NCI-H146 treated with DMSO at 0.1 percent for 48 hours (cell line): Measurements from ENCODE around the gene PRELID2.
A peak's percentile ranks its signal among the peaks of the same experiment; 100 is the strongest.
"Not testable (repeated sequence)": the region's sequence is repeated elsewhere in the genome, so short reads cannot be mapped to it uniquely, and the experiment has no call there.

Experiments
- DNase-seq: peaks from one replicate; lab custom pipeline; 2025; ENCODE audit not compliant: unreplicated experiment; lab: John Stamatoyannopoulos, UW

The PRELID2 gene

DNA sequence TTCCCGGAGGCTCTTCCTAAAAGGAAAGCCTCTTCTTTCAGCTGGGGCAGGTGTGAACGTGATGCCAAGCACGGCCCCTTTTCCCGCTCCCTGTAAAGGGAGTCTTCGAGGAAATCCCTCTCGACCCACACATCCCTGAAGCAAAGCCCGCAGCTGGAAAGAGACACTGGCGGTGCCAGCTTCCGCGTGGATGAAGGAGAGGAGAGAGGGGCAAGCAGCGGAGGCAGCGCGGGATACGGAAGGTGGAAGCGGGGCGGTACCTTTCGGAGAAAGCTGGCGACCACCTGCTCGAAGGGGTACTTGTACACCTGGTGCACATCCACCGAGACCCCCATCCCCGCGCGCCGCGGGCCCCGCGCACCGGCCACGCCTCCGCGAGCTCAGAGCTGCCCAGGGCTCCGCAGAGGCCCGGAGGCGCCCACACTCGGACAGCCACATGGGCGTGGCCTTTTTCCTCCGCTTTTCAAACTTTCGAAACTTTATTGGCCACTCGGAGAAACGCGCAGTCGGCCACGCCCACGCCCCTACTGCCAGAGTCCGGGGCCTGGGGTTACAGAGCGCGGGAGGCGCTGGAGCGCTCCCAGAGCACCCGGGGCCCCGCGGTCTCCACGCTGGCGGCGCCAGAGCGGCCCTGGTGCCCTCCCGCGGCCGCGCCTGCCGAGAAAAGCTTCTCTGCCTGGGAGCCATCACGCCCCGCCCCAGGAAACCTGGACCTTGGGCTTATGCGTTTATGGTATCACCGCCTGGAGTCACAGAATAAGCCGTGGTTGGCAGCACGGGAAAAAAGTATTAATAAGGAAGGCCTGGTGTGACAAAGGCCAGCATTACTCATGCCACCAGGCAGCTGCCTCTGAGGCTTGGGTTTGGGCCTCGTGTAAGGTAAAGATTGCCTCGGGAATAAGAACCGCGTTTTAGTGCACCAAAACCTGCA lies at the start of gene PRELID2:
PRELID2 (minus strand) TSS at position 426 of the 931 bp plus-strand sequence; CDS start at position 335, 91 bp downstream.
- peak; percentile 5 for DNase-seq

DNA sequence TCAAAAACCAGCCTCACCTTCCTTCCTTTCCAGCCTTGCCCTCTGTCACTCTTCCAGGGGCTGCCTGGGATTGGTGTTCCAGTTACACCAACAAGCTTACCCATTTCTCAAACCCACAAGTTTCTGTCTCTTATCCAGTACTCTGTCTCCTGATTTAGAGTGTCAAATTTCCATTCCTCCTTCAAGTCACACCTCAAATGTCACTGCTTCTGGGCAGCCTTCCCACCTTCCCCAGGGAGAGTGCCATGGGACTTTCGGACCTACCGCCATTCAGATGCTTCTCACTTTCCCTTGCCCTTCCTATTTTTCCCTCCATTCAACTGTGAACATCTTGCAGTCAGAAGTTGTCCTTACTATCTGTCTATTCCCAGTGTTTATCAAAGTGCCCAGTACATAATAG lies 39.6 kb upstream of the PRELID2 start:
- DNase-seq = no peak

DNA sequence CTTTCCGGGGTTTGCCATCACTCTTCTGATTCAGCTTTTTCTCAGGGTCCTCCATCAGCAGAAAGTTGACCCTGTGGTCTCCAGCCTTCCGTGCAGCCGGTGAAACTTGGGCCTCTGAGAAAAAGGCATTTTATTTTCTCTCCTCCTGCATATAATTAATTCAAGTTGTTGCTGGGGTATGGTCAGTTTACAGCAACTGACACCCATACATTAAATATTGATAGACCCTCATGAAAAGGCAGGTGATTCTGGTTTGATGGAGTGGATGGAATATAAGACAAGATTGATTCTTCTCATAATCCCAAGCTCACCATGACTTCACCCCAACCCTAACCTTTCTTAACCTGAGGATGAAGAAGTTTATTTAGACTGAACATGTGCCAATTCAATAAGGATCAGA lies 37.8 kb upstream of the PRELID2 start, which contains the start of gene GRXCR2:
GRXCR2 (minus strand) TSS at position 101 of the 400 bp plus-strand sequence; CDS start at position 55, 46 bp downstream.
- no peak for DNase-seq

DNA sequence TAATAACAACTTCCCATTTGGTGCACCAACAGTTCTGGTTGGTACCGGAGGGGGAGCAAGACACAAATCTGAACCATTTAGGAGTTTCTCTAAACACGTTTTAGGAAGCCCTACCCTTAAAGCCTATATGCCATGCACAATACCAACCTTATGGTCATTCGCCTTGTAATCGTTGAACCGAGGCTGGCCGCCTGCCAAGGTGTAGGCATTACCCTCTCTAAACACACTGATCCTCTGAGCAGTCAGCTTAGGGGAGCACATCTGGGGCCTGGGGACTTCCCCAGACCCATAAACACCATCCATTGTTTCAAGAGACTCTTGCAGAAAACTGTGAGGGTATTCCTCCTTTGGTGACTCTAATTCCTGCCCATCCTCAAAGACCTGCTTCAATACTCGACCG lies 37.3 kb upstream of the PRELID2 start:
- DNase-seq = no peak

DNA sequence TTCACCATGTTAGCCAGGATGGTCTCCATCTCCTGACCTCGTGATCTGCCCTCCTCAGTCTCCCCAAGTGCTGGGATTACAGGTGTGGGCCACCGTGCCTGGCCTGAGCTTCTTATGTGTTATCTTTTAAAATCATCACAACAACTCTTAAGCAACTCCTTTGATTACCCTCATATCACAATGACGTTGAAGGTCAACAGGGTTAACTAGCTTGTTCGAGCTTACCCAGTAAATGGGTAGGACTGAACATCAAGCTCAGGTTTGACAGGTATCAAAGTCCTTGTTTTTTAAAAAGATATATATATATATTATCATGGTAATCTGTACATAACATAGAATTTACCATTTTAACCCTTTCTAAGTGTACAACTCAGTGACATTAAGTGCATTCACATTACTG lies 34.6 kb upstream of the PRELID2 start:
- DNase-seq = no peak

DNA sequence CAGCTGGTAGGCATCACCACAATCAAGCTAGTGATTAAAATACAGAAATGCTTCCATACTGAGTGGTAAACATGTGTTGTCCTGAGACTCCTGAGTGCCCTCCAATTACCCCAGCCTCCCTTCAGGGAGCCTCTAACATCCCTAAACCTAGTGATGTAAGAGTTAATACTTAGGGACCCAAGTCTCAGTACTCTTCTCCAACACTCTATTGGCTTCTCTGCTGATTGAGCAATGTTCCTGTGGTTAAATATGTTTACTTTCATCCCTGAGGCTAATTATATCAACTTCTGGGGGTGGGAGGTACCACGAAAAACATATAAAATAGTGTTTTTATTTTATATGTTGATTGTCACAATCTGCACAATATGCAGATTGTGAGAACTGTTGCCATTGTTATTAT lies 32.7 kb upstream of the PRELID2 start:
- DNase-seq = no peak

DNA sequence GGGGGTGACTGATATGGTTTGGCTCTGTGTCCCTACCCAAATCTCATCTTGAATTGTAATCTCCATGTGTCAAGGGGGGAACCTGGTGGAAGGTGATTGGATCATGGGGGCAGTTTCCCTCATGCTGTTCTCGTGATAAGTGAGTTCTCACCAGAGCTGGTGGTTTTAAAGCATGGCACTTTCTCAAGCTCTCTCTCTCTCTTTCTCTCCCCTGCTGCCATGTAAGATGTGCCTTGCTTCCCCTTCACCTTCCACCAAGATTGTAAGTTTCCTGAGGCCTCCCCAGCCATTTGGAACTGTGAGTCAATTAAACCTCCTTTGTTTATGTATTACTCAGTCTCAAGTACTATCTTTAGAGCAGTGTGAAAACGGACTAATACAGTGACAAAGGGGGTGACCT lies 29.3 kb upstream of the PRELID2 start:
- not testable (repeated sequence) for DNase-seq

DNA sequence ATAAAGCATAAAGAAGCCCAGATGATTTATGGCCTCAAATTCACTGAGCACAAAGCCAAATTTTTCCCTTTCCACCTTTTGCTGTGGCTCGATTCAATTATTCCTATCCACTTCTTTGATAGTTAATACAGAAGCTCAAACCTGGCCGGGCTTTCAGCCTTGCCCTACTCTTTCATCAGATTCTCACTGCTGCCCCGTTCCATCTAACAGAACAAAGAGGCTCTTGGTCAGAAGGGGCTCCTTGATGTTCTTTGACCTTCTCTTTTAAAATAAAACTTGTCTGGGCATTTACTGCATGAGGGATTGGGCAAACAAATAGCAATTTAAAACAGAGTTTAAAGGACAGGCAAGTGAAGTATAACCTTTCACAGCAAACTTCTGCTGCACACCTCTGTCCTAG lies 27.9 kb upstream of the PRELID2 start:
- no peak for DNase-seq

DNA sequence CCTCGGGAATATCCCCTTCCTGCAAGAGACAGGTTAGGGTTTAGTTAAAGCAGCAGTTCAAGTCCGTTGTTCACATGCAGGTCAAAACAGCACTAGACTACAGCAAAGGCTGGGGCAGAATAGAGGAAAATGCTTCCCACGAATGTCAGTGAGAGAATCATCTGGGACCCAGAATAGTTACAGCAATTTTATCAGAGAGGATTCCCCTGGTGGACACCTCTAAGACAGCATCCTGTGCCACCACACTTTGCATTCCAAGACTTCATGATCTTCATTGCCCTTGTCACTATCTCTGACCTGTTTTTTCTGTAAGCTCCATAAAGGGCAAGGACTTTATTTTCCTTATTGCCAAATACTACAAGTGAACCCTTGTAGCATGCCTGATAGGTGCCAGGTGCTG lies 24.8 kb upstream of the PRELID2 start:
- no peak for DNase-seq

DNA sequence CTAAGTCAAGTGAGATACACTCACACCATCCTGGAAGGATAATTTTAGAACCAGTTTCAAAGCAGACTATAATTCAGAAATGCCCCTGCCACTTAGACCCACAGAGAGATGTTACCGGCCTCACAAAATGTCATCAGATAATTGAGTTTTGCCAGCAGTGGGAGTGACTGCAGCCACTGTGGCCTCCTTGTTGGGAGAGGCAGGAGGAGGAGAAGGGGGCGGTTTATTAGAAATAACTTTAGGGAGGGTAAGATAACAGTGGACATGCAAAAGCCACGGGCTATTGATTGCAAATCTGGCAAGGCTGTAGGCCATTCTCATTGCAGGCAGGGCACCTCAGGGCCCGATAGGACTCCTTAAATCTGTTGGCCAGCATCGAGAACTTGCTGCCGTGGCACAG lies 24.3 kb upstream of the PRELID2 start:
- DNase-seq = no peak

DNA sequence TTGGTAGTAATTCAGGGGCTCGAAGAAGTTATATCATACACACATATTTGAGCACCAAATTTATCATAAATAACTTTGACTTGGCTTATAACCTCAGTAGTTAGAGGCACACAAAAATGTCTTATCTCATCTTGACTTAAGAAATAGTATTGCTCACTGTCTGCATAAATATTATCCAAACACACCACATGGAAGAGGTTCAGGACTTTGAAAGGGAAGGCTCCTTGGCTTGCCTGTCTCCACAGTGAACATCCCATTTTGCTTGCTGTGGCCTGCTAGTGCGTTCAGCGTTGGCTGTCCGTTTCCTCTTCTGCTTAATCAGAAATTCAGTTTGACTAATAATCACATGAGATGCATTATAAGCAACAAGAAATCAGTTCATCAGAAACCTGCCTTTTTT lies 23.8 kb upstream of the PRELID2 start:
- DNase-seq = no peak

DNA sequence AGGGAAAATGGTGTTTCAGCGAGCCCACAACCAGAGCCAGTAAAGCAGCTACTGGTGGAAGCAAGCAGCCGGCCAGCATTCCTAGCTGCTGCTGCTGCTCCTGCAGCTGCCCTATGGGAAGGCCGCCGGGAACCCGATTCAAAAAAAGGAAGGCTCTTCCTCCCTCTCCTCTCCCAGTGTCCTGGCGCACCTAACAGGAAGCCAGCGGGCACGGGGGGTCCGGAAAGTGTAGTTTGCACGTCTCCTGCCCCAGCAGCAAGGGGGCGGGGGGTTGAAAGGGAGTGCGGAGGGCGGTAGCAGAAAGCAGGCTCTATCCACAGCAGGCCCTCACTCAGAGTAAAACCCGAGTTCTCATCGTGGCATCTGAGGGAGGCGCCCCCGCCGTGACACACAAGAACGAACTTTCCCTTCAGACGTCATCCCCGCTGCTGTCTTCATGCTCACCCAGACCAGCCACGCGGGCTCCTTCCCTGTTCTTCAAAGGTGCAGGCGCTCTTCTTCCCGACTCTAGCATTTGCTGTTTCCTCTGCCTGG lies 21.2 kb upstream of the PRELID2 start:
- no peak for DNase-seq

DNA sequence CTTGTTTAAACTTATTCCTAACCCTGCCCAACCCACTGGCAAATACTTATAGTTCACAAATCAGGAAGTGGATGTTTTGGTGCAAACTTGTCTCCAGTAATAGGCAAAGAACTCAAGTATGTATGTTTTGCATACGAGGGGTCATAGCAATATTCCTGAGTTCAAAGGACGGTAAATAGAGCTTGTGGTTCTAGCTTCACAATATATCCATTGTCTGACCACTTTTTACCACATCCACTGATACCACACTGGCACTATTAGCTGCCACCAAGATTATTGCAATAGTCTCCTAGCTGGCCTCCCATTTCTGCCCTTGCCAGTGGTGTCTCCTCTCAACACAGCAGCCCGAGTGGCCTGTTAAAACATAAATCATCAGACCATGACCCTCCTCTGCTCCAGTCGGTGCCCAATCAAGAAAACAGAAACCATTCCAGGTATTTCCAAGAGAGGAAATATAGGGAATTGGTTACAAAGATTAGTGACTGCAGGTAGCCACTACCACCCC lies 20.7 kb upstream of the PRELID2 start:
- DNase-seq = no peak

DNA sequence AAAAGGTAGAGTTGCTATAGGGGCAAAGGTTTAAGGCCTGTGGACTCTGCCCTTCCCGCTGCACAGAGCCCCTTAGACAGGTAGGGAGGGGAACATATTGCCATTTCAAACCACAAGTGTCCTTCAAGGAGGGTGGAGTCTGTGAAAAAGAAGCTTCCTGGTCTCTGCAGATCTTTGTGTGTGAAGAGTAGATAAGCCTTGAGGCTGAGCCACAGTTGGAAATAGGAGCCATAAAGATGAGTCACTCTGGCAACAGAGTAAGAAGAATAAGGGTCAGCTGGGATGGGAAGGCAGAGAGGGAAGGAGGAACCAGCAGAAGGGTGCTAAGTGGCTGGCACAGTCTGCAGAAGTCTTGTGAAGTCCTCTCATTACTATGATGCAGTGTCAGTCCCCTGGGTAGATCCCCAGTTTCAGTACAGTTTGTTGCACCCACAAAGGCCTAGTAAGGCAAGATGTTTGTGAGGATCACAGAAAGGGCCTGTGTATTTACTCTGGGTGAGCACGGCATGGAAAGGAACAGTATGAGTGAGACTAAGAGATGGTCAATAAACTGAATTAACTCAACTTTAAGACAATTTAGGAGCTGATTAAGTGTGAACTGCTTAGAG lies 19.6 kb upstream of the PRELID2 start:
- DNase-seq = no peak

DNA sequence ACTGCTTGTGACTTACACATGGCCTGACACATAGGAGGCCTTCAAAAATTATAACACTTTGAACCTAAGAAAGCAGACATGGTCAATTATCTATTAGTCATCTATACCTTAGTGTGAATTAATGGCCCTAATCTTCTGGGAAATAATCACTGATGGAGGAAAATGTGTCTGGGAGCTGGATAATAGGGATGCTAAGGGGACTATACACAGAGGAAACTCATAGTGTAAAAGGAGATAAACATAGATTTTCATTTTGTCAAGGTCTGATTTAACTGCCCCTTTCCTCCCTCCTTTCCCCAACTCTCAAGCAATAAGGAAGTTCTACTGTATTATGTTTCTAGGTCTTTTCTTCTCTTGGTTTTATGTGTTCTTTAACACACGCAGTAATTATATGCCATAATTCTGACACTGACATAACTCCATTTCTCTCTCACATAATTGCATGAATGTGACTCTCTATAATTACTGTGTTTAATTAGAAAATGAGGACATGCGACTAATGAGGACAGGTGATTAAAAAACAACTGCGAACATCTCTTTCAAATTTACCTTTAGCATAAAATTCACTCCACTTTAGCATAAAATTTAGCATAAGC lies 18.7 kb upstream of the PRELID2 start:
- no peak for DNase-seq

DNA sequence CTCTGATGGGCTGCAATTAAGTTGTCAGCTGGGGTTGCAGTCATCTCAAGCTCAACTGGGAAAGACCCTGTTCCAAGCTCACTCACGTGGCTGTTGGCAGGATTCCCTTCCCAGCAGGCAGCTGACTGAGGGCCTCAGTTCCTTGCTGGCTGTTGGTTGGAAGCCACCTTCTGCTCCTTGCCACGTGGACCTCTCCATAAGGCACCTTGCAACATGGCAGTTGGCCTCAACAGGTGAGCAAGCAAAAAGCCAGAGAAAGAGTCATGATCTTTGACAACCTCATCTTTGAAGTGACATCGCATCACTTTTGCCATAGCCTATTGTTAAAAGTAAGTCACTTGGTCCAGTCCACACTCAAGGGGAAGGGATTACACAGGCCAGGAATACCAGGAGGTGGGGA lies 17.8 kb upstream of the PRELID2 start:
- DNase-seq = no peak

DNA sequence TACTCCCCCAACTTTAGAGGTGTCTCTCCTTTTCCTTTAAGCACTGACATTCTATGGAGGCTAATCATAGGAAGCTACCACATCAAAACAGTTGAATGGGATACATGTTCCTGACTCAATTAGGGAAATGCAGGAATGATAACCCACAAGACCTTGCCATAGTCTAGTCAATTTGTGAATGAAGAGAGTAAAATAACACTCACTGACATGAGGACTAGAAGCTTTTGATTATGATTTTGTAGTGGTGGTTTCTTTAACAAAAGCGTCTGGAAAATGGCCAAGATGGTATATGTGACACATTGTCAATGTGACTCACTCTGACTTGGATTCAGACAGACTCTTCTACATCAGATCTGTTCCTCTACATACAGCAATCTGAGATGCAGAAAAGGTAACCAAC lies 13.7 kb upstream of the PRELID2 start:
- no peak for DNase-seq

DNA sequence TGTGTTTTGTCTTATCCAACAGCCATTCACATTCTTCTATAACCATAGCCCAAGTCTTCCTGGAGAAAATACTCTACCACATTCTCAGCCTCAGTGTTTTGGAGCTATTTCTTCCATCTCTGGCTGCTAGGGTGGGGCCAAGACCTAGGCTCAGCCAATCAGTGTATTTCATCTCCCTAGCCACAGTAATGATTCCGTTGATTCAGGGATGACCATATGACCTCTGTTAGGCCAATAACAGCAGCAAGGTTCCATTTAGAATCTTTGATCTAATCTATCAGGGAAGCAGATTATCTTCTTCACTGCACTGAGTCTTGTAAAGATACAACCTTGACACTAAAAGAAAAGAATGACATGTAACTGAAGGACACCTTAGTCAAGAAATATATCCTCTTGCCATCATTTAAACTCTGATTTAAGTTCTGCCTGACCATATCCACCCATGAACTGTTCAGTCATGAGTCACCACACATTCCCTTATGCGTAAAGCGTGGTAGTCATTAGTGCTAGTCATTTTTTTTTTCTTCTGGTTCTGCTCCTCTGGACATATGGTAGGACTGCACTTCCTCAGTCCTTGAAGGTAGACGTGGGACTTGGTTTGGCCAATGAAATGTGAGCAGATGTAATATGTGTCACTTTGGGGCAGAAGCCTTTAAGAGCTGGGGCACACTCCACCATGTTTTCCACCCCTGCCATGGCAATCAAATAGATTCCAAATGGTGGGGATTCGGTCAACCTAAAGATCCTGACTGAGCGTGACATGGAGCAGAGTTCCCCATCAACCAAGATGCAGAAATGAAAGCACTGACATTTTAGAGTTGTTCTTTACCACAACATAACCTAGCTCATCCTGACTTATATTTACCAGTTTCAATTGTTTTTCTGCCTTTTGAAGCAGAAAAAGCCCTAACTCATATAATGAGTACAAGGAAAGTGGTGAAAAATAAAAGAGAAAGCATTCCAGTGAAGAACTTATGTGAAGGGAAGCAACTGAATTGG lies 12.7 kb upstream of the PRELID2 start:
- DNase-seq = no peak

DNA sequence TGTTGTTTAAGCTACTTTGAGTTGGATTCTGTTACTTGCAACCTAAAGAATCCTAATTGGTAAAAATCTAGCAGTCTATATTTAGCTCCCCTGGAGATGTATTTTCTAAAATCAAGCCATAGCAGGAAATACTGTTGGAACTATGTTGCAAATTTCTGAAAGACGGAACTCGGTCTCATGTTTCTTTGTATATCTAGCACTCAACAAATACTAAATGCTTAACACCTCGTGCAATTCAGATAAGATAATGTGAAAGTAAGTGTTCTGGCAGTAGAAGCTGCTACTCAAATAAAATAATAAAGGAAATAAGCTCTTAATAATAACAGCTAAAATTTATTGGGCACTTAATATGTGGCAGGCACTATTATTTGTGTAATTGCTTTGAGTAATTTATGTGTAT lies 10.9 kb upstream of the PRELID2 start:
- DNase-seq = no peak

DNA sequence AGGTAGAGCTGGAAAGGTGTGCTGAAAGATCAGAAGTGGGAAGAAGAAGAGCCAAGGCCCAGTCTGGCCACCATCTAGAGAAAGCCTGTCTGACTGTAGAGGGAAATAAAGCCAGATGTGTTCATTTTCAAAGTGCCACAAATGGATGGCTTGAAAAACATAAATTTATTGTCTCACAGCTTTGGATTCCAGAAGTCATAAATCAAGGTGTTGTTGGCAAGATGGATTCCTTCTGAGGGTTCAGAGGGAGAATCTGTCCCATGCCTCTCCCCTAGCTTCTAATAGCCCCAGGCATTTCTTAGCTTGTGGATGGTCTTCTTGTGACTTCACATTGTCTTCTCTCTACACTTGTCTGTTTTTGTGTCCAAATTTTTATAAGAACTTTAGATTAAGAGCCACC lies 6.2 kb upstream of the PRELID2 start:
- DNase-seq = no peak
